Thoracic aorta (tissue), 2 donors: Measurements from ENCODE around the gene SCN1B. TPM values are rescaled to one million over a fixed set of nuclear protein-coding genes. Genes with fewer than 3 reads are reported as not detected.
A peak's percentile ranks its signal among the peaks of the same experiment; 100 is the strongest.

Experiments used
- ATAC-seq: fragments of 150-250 bp; one replicate; pipeline ENCODE4 v1.8.0; 2017; ENCODE audit warnings: low read depth; ENCODE audit not compliant: insufficient number of reproducible peaks, low FRiP score
- DNase-seq: peaks from one replicate; pipeline ENCODE4 v3.0.0-alpha.2; 2020; ENCODE audit warnings: low spot score
- H3K27ac ChIP-seq, 2 donors: fragments of 200-600 bp; sonication (generic); 1 replicate in 1 of 2; 2 replicates in 1 of 2; pipeline ENCODE4 v1.5.1; 2016; ENCODE audit warnings: mild to moderate bottlenecking in 2 of 2, moderate library complexity in 2 of 2
- H3K27me3 ChIP-seq: fragments of 200-600 bp; sonication (generic); replicated peaks from 2 replicates; pipeline ENCODE4 v1.6.0; 2016; ENCODE audit warnings: mild to moderate bottlenecking; ENCODE audit not compliant: insufficient read depth
- H3K36me3 ChIP-seq: fragments of 200-600 bp; sonication (generic); one replicate; pipeline ENCODE4 v1.5.1; 2016
- H3K4me1 ChIP-seq, 2 donors: fragments of 200-600 bp; sonication (generic); 1 replicate in 1 of 2; 2 replicates in 1 of 2; pipeline versions ENCODE4 v1.5.1 to v1.6.0; 2016; ENCODE audit warnings: low read depth in 2 of 2, mild to moderate bottlenecking in 1 of 2; ENCODE audit not compliant: control insufficient read depth in 1 of 2
- H3K4me3 ChIP-seq: fragments of 200-600 bp; sonication (generic); 2 replicates; pipeline ENCODE4 v1.5.1; 2016; ENCODE audit warnings: mild to moderate bottlenecking
- H3K9me3 ChIP-seq: fragments of 200-600 bp; sonication (generic); 2 replicates; pipeline ENCODE4 v1.5.1; 2016
- total RNA-seq, 2 donors: library from RNA; depleted of rRNA; stranded (reverse); fragments of >200 nt; gene quantifications; one replicate each; pipeline versions ENCODE4 v1.1.0 to v1.2.3, GENCODE V29; 2016
- TF ChIP-seq, protein P1 (sequence below): fragments of 200-600 bp; sonication (generic); IDR thresholded peaks from one replicate; pipeline ENCODE4 v1.5.1; 2019; ENCODE audit warnings: antibody characterized with exemption

SCN1B gene
- total RNA-seq, 2 donors from 2014 or later, result 25.1 to 26.0 TPM

DNA sequence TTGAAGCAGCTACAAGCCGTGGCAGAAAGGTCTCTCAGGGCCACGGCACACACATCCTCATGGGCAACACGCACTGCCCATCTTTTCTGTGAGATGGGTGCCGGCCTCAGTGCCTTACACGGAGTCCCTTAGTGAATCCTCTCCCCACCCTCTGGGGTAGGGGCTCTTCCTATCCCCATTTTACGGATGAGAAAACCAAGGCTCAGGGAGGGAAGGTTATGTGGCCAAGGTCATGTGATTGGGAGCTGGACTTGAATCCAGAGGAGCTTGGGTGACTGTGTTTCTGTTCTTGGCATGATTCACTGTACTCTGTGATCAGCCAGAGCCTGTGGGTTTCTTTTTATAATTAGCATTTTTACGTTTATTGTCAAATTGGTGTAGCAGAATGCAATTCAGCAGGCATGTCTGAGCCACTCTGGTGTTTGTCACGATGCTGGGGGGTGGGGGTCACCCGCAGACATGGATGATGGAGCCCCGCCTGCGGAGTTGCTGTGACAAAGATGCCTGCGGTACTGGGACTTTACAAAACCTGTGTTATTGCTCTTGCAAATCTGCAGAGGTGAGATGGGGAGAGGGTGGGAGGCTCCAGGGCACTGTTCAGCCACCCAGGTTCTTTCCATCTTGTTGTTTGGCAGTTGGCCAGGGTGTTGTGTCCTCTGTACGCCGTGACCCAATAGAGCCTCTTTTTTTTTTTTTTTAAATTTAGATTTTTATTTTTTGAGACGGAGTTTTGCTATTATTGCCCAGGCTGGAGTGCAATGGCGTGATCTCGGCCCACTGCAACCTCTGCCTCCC is 4.5 kb downstream of the SCN1B start:
- Histone ChIP-seq H3K9me3 (no peaks in the 10 kb centered on the region), H3K36me3 (no peaks in the 10 kb centered on the region), H3K4me1 (peaks cover 5 to 7% of the 10 kb centered on the region in 2 donors), H3K27me3 (no peaks in the 10 kb centered on the region), H3K27ac (no peak overlapping the region), H3K4me3 (no peak overlapping the region)
- DNase-seq (no peak), ATAC-seq (no peak)
- TF ChIP-seq, protein P1, sequence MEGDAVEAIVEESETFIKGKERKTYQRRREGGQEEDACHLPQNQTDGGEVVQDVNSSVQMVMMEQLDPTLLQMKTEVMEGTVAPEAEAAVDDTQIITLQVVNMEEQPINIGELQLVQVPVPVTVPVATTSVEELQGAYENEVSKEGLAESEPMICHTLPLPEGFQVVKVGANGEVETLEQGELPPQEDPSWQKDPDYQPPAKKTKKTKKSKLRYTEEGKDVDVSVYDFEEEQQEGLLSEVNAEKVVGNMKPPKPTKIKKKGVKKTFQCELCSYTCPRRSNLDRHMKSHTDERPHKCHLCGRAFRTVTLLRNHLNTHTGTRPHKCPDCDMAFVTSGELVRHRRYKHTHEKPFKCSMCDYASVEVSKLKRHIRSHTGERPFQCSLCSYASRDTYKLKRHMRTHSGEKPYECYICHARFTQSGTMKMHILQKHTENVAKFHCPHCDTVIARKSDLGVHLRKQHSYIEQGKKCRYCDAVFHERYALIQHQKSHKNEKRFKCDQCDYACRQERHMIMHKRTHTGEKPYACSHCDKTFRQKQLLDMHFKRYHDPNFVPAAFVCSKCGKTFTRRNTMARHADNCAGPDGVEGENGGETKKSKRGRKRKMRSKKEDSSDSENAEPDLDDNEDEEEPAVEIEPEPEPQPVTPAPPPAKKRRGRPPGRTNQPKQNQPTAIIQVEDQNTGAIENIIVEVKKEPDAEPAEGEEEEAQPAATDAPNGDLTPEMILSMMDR, result no peak

DNA sequence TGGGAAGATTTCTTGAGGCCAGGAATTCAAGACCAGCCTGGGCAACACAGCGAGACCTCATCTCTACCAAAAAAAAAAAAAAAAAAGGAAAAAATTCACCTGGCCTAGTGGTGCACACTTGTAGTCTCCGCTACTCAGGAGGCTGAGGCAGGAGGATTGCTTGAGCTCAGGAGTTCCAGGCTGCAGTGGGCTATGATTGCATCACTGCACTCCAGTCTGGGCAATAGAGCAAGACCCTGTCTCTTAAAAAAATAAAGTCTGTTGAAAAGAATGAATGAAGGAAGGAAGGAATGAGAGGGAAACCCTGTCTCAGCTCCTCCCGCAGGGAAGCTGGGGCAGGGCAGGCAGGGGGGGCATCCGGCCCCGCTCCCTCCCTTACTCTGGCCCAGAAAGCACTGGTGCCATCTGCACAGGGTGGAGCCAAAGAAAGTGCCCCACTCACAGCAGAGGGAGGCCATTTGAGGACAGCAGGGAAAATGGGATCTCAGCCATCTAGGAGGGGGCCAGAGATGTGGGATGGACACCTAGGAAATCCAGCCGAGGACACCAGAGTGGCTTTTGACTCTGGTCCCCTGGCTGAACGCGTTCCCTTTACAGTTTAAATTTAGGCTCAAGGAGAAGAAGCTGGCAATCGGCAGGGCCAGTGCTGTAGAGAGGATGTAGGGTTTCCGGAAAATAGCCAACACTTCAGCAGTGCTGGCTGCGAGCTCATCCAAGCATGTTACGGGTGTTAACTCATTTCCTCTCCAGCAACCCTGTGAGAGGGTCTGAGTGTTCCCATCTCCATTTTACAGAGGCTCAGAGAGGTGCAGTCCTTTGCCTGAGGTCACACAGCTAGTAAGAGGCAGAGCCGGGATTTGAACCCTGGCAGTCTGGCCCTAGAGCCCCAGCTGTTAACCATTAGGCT is 7.7 kb downstream of the SCN1B start:
- no peak for ATAC-seq
- H3K27me3 ChIP-seq, result no peaks in the 10 kb centered on the region
- H3K4me1 ChIP-seq, result peaks cover 11 to 22% of the 10 kb centered on the region in 2 donors
- no peak overlapping the region for H3K27ac ChIP-seq
- TF ChIP-seq, protein P1, result no peak
- H3K36me3 ChIP-seq, result no peaks in the 10 kb centered on the region
- no peak overlapping the region for H3K4me3 ChIP-seq
- H3K9me3 ChIP-seq, result no peaks in the 10 kb centered on the region
- no peak for DNase-seq

DNA sequence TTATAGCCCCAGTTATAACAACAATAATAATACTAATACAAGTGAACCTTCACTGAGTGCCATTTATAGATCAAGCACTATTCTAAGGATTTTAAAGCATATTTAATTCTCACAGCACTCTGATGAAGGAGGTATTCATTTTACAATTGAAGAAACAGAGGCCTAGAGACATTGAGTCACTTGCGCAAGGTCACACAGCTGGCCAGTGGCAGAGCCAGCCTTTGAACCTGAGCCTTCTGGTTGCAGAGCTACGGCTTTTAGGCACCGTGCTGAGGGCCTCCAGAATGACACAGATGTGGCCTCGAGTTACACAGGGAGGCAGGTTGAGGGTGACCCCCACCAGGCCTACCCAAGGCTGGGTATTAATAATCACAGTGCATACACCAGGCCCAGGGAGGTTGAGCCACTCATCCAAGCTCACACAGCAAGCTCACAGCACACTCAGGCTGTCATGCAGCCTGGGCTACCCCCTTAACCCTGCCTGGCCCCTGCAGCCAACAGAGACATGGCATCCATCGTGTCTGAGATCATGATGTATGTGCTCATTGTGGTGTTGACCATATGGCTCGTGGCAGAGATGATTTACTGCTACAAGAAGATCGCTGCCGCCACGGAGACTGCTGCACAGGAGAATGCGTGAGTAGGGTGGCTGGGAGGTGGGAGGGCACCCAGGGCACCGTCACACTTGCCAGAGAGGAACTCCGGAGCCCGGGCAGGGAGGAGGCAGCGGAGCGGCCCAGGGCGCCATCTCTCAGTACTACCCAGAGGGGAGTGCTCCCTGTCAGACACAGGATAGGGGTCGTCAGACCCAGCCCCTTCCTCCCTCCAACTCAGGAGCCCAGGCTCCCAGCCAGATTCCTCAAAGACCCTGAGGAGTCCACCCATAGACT is 8.6 kb downstream of the SCN1B start:
- peak overlapping the region; percentile 65 for H3K4me3 ChIP-seq
- ATAC-seq, result no peak
- DNase-seq, result no peak

DNA sequence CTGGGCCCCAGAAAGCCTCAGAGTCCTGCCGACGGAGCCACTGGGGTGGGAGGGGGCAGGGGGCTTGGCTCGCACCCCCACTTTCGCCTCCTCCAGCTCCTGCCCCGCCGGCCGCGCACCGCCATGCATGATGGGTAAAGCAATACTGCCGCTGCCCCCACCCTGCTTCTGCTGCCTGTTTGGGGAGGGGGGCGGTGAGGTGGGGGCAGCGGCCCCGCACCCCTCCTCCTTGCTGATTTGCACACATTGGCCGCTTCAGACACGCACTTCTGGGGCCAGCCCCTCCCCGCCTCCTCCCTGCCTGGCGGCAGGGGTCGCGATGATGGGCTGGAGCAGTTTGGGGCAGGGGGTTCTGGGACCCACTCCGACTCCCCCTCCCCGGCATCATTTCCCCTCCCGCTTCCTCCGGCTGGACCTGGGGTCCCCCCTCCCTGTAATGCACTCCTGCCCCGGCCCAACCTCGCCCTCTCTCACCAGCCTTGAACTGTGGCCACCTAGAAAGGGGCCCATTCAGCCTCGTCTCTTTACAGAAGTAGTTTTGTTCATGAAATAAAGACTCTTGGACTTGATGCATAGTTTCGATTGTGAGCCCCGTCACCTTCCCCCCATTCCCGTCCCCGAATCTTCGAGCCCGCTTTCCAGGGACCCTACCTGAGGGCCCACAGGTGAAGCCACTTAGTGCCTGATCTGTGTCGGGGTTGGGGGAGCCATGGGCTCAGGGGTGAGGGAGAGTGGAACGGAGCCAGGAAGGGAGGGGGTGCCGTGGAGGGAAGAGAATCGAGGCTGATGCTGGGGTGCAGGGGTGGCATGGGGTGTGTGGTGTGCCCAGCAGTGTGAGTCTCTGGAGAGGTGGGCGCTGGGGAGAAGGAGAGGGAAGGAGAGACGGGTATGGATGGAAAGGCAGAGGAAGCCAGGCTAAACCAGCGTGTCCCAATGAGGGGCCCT is 9.9 kb downstream of the SCN1B start:
- no peak overlapping the region for H3K27ac ChIP-seq
- H3K27me3 ChIP-seq, result no peaks in the 10 kb centered on the region
- H3K4me1 ChIP-seq, result peaks cover 11 to 22% of the 10 kb centered on the region in 2 donors
- TF ChIP-seq, protein P1, result no peak
- no peak for ATAC-seq
- peak overlapping the region; percentile 65 for H3K4me3 ChIP-seq
- no peaks in the 10 kb centered on the region for H3K9me3 ChIP-seq
- DNase-seq, result no peak
- H3K36me3 ChIP-seq, result no peaks in the 10 kb centered on the region

More for the DNA sequence above, 8.6 kb downstream of the SCN1B start:
- Histone ChIP-seq H3K36me3 (no peaks in the 10 kb centered on the region), H3K9me3 (no peaks in the 10 kb centered on the region), H3K27me3 (no peaks in the 10 kb centered on the region), H3K4me1 (peaks cover 11 to 22% of the 10 kb centered on the region in 2 donors), H3K27ac (no peak overlapping the region)
- TF ChIP-seq, protein P1, result no peak
